ENCODE measurements around the gene NCAN. TPM values are rescaled to one million over a fixed set of nuclear protein-coding genes. Genes with fewer than 3 reads are reported as not detected.

Gene NCAN
- total and polyA plus RNA-seq, 2 of the 13 experiments (the other 11 are each of a cell fraction or from before 2014, with no cell fraction given): not detected

- TF ChIP-seq SKIL (CRISPR knock-in tag; IDR thresholded peaks at IDR 0.05; ENCODE audit: borderline replicate concordance): no peak
- TF ChIP-seq E2F1 (CRISPR knock-in tag; IDR thresholded peaks at IDR 0.05): no peak; the same call in 1 of the 2 replicates
- TF ChIP-seq EHMT2 (IDR thresholded peaks at IDR 0.05; ENCODE audit: borderline replicate concordance, low read depth, low read length): no peak
- TF ChIP-seq HDAC6 (IDR thresholded peaks at IDR 0.05; ENCODE audit: low read depth, low read length): no peak
- peak; percentile 33; the same call in 1 of the 2 replicates for TF ChIP-seq TFDP1 (CRISPR knock-in tag; IDR thresholded peaks at IDR 0.05; ENCODE audit: borderline replicate concordance)
- no peak for TF ChIP-seq NFAT5 (CRISPR knock-in tag; IDR thresholded peaks at IDR 0.05)
- no peak for TF ChIP-seq SP140L (CRISPR knock-in tag; IDR thresholded peaks at IDR 0.05; ENCODE audit: borderline replicate concordance)
- no peak for TF ChIP-seq ATAD3A (CRISPR knock-in tag; IDR thresholded peaks at IDR 0.05)
- no peak for TF ChIP-seq MAFG (CRISPR knock-in tag; IDR thresholded peaks at IDR 0.05)
- no peak for TF ChIP-seq ZBTB7A (CRISPR knock-in tag; IDR thresholded peaks at IDR 0.05)
- peak; percentile 80 for TF ChIP-seq ZNF614 (CRISPR knock-in tag; IDR thresholded peaks at IDR 0.05; ENCODE audit: borderline replicate concordance)
- TF ChIP-seq ZNF576 (CRISPR knock-in tag; IDR thresholded peaks at IDR 0.05): no peak
- peak; percentile 85 for TF ChIP-seq HOXA5 (CRISPR knock-in tag; IDR thresholded peaks at IDR 0.05)
- peak; percentile 71; the same call in 1 of the 2 replicates for TF ChIP-seq ZMYM3 (CRISPR knock-in tag; IDR thresholded peaks at IDR 0.05)
- TF ChIP-seq ZNF691 (CRISPR knock-in tag; IDR thresholded peaks at IDR 0.05; ENCODE audit: borderline replicate concordance, low read depth): 0 out of 2 replicates have a peak, but pooled peaks have one; percentile 31
Observed at GRCh38 chr19:19192078-19192882, 19.5 kb upstream of the NCAN start, which contains the start of the genes BORCS8 and RFXANK (continued).

Measured in HepG2 (cell line).